Ovary (tissue), 9 donors: ENCODE results near the gene VAV2. TPM values are rescaled to one million over a fixed set of nuclear protein-coding genes. Genes with fewer than 3 reads are reported as not detected.

Source experiments
- DNase-seq, 5 donors: peaks; one replicate each; pipeline ENCODE4 v3.0.0-alpha.2; 2019 to 2020
- H3K27ac ChIP-seq, 2 donors: fragments of 200-600 bp; one replicate each; pipeline versions ENCODE4 v1.5.1 to v1.8.0; 2019 to 2022
- H3K27me3 ChIP-seq: fragments of 200-600 bp; one replicate; pipeline ENCODE4 v1.8.0; 2022
- H3K36me3 ChIP-seq: fragments of 200-600 bp; sonication (generic); one replicate; pipeline ENCODE4 v1.5.1; 2019
- H3K4me1 ChIP-seq: one replicate; pipeline ENCODE4 v1.8.1; 2013; ENCODE audit warnings: mild to moderate bottlenecking, moderate library complexity; ENCODE audit not compliant: insufficient read depth
- H3K4me3 ChIP-seq: fragments of 200-600 bp; sonication (generic); one replicate; pipeline ENCODE4 v1.5.1; 2017
- H3K9me3 ChIP-seq, 2 donors: fragments of 200-600 bp in 1 of 2; sonication (generic) in 1 of 2; one replicate each; pipeline versions ENCODE4 v1.5.1 to v1.8.1; 2013 to 2019; ENCODE audit warnings: mild to moderate bottlenecking in 1 of 2, moderate library complexity in 1 of 2
- EP300 ChIP-seq: sonication (generic); formaldehyde crosslinking; IDR thresholded peaks from one replicate; pipeline ENCODE4 v1.6.1; 2017; ENCODE audit warnings: antibody characterized with exemption
- POLR2A ChIP-seq: fragments of 450-650 bp; IDR thresholded peaks from one replicate; pipeline ENCODE4 v1.6.1; 2017; ENCODE audit warnings: antibody characterized with exemption, mild to moderate bottlenecking, moderate library complexity
- WGBS, 3 donors: extraction: QIAGEN DNeasy Blood & Tissue Kit in 1 of 3; methylation state at CpG; one replicate each; pipeline versions ENCODE4 v1.1.5 to v1.1.7; 2013 to 2017; 5-methylcytosine and 5-hydroxymethylcytosine counted together
- intact Hi-C, 4 donors: fragments of 100-400 bp; cut with DNase I; formaldehyde crosslinking; loops; one replicate each; pipeline versions ENCODE4 v1.11.0 to v1.15.1; 2022 to 2023
- polyA plus RNA-seq, 2 donors: library from polyadenylated mRNA; stranded (reverse); fragments of 200-250 nt in 1 of 2; fragments of 350-450 nt in 1 of 2; fragmentation: Illumina TruSeq in 1 of 2; extraction: RNeasy Lipid Tissue Mini Kit (QIAGEN cat#74804) in 1 of 2; gene quantifications; one replicate each; pipeline ENCODE4 v1.2.3, GENCODE V29; 2013 to 2014
- total RNA-seq, 7 donors: library from RNA; depleted of rRNA in 2 of 7; stranded (reverse); fragments of >200 nt in 2 of 7; fragmentation: NEBNext Ultra II Directional in 3 of 7; extraction: Animal tissue kit (Norgen Biotek cat#: 25700) in 3 of 7; gene quantifications; one replicate each; pipeline versions ENCODE4 v1.1.0 to v1.2.4, GENCODE V29; 2016 to 2023
- TF ChIP-seq, protein P1 (sequence below), 3 donors: fragments of 450-650 bp in 2 of 3; fragments of 200-600 bp in 1 of 3; IDR thresholded peaks; one replicate each; pipeline versions ENCODE4 v1.5.1 to v1.8.0; 2016 to 2022; ENCODE audit warnings: antibody characterized with exemption in 3 of 3, mild to moderate bottlenecking in 1 of 3
- donor health status: DM: no; HTN: no; CAD: no; lungs with moderate emphysema.
- donor health status: DM: no; HTN: no; CAD: no.
- donor health status: Bipolar disorder and iron deficiency.
- donor health status: DM: yes; HTN: yes; CAD: no.
- donor health status: DM: no; HTN: no; CAD: no.
- donor health status: DM: yes; HTN: yes; CAD: no.

VAV2 gene
- total and polyA plus RNA-seq, 9 donors = 3.7 to 14.1 (median 7.8) TPM

DNA sequence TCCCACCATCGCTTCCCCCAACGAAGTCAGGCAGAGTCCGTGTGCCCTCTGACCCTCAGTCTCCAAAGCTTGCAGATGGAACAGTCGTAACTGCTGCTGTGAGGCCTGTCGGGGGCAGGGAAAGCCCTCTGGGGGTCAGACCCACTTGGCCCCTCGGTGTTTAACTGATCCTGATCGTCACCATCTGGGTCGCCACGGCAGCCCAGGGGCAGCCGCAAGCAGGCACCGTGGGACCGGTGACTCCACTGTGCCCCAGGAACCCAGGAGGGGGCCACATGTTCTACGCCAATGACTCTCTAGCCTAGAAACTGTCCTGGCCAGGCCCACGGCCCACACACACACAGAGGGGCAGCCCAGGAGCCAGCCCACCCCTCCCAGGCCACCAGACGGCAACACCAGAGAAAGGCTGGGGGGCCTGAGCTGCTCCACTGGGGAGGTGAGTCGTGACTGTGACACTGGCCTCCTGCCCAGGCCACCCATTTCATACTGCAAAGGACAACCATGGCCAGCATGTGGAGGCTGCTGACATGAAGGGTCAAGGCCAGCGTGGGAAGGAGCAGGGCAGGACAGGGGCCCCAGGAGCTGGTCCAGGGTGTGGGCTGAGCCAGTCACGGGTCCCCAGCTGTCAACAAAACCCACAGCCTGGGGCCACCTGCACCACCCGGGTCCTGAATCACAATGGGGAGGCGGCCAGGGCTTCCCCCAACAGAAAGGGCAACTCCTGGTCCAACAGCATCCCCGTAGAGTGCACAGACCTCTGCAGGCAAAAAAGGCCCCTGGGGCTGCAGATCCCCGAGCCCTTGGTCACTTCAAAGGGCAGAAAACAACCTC lies 20.8 kb downstream of the VAV2 start:
- Histone ChIP-seq H3K4me1 (no peaks in the 10 kb centered on the region), H3K27ac (no peak overlapping the region), H3K9me3 (no peaks in the 10 kb centered on the region), H3K4me3 (no peak overlapping the region), H3K36me3 (no peaks in the 10 kb centered on the region), H3K27me3 (no peaks in the 10 kb centered on the region)
- peak in 2 of 5 donors; percentile 12 to 18 for DNase-seq
- intact Hi-C loops = no loop called here
- TF ChIP-seq, protein P1, sequence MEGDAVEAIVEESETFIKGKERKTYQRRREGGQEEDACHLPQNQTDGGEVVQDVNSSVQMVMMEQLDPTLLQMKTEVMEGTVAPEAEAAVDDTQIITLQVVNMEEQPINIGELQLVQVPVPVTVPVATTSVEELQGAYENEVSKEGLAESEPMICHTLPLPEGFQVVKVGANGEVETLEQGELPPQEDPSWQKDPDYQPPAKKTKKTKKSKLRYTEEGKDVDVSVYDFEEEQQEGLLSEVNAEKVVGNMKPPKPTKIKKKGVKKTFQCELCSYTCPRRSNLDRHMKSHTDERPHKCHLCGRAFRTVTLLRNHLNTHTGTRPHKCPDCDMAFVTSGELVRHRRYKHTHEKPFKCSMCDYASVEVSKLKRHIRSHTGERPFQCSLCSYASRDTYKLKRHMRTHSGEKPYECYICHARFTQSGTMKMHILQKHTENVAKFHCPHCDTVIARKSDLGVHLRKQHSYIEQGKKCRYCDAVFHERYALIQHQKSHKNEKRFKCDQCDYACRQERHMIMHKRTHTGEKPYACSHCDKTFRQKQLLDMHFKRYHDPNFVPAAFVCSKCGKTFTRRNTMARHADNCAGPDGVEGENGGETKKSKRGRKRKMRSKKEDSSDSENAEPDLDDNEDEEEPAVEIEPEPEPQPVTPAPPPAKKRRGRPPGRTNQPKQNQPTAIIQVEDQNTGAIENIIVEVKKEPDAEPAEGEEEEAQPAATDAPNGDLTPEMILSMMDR (IDR thresholded peaks at IDR 0.05) = no peak
- TF ChIP-seq POLR2A (no peak), EP300 (no peak)
- 76 to 82% (median 82%) methylated on average over 15 to 22 of the region's 22 CpGs for WGBS, 3 donors

DNA sequence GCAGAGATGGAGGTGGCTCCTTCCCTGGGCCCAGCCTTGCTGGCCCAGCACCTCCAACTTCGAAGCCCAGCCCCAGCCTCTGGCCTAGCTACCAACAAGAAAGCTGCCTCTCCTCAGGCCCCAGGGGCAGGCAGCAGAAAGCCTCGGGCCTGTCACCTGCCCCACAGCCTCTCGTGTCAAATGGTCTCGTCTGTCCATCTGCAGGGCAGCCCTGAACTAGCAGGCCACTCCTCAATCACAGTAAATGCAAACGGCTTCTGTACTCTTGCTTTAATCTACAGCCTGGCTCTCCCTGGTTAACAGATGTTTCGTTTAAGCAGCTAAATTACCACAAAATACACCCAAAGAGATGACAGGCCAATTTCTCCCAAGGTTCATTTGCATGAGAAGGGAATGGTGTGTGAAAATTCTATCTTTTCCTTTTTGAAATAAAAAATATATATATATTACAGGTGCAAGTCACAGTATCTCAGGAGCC lies 21.5 kb downstream of the VAV2 start:
- no peaks in the 10 kb centered on the region for H3K9me3 ChIP-seq
- TF ChIP-seq EP300 (no peak), POLR2A (no peak)
- TF ChIP-seq, protein P1 (IDR thresholded peaks at IDR 0.05) = no peak
- DNase-seq = peak in 1 of 5 donors; percentile 10
- no peaks in the 10 kb centered on the region for H3K36me3 ChIP-seq
- H3K27ac ChIP-seq = no peak overlapping the region
- intact Hi-C loops = no loop called here
- H3K4me3 ChIP-seq = no peak overlapping the region
- WGBS, 3 donors = 43 to 54% (median 50%) methylated on average over 6 of the region's 6 CpGs
- H3K27me3 ChIP-seq = no peaks in the 10 kb centered on the region
- H3K4me1 ChIP-seq = no peaks in the 10 kb centered on the region

DNA sequence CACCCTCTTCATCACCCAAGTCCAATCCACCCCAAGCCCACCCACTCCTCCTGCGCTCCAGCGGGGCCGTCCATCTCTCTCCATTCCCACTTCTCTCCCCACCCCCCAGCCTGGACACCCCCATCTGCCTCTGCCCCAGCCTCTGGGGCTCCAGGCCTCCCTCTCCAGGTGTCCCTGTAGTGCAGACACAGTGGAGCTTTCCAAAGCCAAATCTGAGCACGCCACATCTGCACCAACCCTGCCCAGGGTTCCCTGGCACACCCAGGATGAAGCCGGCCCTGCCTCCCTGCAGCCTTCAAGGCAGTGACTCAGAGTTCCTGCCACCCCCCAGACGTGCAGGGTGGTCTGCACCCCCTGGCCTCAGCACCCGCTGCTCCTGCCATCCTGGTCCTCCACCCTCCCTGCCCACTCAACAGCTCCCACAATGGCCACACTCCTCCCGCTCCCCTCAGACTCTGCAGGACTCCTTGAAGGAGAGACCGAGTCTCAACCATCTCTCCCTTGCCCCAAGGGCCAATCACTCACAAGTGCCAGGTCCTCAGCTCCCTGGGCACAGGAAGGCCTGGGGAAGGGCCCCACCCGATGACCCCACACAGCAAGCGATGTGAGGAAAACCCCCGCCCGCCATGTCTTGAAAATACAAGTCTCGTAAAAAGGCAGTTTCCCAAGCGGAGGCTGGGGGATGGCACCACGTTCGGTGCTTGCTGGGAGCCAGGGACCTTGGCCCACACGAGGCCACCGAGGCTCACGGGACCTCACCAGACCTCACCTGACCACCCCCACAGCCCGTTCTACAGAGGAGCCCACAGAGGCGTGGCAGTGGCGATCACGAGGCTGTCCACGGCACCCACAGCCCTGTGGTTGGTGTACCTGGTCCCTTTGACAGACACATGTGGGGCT lies 22.2 kb downstream of the VAV2 start:
- intact Hi-C loops = no loop called here
- no peaks in the 10 kb centered on the region for H3K36me3 ChIP-seq
- no peaks in the 10 kb centered on the region for H3K9me3 ChIP-seq
- H3K27me3 ChIP-seq = no peaks in the 10 kb centered on the region
- no peaks in the 10 kb centered on the region for H3K4me1 ChIP-seq
- H3K4me3 ChIP-seq = no peak overlapping the region
- 84 to 93% (median 91%) methylated on average over 25 of the region's 25 CpGs for WGBS, 3 donors
- no peak overlapping the region for H3K27ac ChIP-seq
- TF ChIP-seq, protein P1 (IDR thresholded peaks at IDR 0.05) = no peak
- TF ChIP-seq POLR2A = no peak
- TF ChIP-seq EP300 = no peak
- peak in 1 of 5 donors; percentile 15 for DNase-seq

DNA sequence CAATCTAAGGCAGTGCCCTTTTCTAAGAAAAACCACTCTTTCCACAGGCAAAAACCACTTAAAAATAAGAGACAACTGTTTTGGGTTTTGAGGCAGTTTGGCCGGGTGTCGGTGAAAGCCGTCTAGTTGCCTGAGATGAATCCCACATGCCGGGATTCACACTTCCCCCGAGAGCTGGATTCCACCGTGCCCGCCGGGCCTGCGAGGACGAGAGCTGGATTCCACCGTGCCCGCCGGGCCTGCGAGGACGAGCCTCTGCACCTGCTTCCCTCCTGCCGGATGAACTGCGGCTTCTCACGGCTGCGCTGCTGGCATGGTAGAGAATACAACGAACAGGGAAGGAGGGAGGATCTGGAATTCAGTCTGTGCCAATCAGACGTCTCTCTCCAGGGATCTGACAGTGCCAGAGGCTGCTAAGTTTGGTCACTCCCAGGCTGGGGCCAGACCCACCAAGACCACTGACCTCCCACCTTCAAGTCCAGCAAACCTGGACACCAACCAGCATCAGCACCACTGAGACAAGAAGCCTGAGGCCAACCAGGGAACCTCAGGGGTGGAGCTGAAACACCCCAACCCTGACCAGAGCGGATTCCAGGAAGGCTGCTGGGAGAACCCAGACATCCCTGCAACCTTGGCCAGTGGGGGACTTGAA lies 23.0 kb downstream of the VAV2 start:
- Histone ChIP-seq H3K9me3 (no peaks in the 10 kb centered on the region), H3K4me3 (no peak overlapping the region), H3K27ac (no peak overlapping the region), H3K36me3 (no peaks in the 10 kb centered on the region), H3K4me1 (no peaks in the 10 kb centered on the region), H3K27me3 (no peaks in the 10 kb centered on the region)
- DNase-seq = peak in 1 of 5 donors; percentile 7
- intact Hi-C loops = no loop called here
- 84 to 92% (median 86%) methylated on average over 22 of the region's 22 CpGs for WGBS, 3 donors
- TF ChIP-seq, protein P1 (IDR thresholded peaks at IDR 0.05) = no peak
- TF ChIP-seq POLR2A (no peak), EP300 (no peak)
